ENCODE measurements around the gene TRPM1.

DNA sequence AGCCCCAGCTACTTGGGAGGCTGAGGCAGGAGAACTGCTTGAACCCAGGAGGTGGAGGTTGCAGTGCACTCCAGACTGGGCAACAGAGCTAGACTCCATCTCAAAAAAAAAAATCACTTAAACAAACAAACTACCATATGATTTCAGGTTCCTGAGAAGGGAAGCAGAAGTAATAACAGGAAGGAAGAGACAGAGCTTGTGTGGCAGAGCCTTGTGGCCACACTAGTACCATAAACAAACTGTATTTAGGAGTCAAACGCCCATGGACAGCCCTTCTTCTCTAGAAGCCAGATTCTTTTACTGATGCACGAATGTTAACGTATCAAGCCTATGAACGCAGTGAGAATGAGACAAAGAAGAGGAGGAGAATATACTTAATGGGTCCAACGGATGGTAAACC is 122.1 kb downstream of the TRPM1 start:
- TF ChIP-seq, protein P1, sequence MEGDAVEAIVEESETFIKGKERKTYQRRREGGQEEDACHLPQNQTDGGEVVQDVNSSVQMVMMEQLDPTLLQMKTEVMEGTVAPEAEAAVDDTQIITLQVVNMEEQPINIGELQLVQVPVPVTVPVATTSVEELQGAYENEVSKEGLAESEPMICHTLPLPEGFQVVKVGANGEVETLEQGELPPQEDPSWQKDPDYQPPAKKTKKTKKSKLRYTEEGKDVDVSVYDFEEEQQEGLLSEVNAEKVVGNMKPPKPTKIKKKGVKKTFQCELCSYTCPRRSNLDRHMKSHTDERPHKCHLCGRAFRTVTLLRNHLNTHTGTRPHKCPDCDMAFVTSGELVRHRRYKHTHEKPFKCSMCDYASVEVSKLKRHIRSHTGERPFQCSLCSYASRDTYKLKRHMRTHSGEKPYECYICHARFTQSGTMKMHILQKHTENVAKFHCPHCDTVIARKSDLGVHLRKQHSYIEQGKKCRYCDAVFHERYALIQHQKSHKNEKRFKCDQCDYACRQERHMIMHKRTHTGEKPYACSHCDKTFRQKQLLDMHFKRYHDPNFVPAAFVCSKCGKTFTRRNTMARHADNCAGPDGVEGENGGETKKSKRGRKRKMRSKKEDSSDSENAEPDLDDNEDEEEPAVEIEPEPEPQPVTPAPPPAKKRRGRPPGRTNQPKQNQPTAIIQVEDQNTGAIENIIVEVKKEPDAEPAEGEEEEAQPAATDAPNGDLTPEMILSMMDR (IDR thresholded peaks at IDR 0.05) = no peak
- TF ChIP-seq POLR2AphosphoS5 (IDR thresholded peaks at IDR 0.05) (no peak), POLR2A (IDR thresholded peaks at IDR 0.05) (no peak)
